Measurements from ENCODE around the gene VAMP2.

DNA sequence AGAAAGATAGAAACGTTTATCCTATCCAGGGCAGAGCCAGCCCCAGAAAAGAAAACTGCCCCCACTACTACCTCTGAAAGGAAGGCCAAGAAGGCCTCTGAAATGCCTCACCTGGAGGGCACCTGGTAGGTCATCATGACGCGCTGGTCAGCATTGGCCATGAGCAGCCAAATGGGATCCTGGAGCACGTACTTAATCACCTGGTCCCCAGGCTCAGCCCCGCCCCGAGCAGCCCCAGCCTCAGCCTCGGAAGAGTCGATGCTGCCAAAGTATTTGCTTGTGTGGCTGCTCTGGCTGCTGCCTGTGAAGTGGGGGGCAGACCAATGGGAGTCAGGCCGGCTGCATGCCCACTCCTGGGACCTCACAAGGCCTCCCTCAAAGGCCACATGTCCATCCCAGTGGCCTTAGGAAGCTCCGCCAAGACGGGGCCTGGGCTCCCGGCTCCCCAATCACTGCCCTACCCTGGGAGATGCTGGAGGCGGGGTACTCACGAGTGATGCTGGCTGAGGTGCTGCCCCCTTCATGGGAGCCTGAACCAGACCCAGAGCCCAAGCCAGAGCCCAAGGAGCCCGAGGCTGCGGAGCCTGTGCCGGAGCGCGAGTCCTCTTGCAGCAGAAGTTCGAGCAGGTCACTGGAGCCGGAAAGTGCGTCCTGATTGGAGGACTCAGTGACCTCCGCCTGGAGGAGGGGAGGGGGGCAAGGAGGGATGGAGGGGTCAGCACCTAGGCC is 20.4 kb downstream of the VAMP2 start:
- no peak for TF ChIP-seq ZBTB7A (IDR thresholded peaks at IDR 0.05; ENCODE audit: borderline replicate concordance, control insufficient read depth, low read depth, low read length)
- TF ChIP-seq, protein P1, sequence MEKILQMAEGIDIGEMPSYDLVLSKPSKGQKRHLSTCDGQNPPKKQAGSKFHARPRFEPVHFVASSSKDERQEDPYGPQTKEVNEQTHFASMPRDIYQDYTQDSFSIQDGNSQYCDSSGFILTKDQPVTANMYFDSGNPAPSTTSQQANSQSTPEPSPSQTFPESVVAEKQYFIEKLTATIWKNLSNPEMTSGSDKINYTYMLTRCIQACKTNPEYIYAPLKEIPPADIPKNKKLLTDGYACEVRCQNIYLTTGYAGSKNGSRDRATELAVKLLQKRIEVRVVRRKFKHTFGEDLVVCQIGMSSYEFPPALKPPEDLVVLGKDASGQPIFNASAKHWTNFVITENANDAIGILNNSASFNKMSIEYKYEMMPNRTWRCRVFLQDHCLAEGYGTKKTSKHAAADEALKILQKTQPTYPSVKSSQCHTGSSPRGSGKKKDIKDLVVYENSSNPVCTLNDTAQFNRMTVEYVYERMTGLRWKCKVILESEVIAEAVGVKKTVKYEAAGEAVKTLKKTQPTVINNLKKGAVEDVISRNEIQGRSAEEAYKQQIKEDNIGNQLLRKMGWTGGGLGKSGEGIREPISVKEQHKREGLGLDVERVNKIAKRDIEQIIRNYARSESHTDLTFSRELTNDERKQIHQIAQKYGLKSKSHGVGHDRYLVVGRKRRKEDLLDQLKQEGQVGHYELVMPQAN (IDR thresholded peaks at IDR 0.05; ENCODE audit: borderline replicate concordance) = no peak
- TF ChIP-seq, protein P2, sequence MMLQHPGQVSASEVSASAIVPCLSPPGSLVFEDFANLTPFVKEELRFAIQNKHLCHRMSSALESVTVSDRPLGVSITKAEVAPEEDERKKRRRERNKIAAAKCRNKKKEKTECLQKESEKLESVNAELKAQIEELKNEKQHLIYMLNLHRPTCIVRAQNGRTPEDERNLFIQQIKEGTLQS (IDR thresholded peaks at IDR 0.05) = no peak
- TF ChIP-seq, protein P2 (CRISPR knock-in tag; conservative IDR thresholded peaks at IDR 0.05) = no peak
- no peak for TF ChIP-seq SMC3 (conservative IDR thresholded peaks at IDR 0.05; ENCODE audit: insufficient read depth, low read depth, low read length)
- no peak for TF ChIP-seq GABPA (tag; conservative IDR thresholded peaks at IDR 0.05; ENCODE audit: low read depth)
- no peak for TF ChIP-seq KLF13 (tag; IDR thresholded peaks at IDR 0.05; ENCODE audit: borderline replicate concordance, low read depth)
- TF ChIP-seq ATF7 (IDR thresholded peaks at IDR 0.05) = no peak
- TF ChIP-seq NFYB (IDR thresholded peaks at IDR 0.05; ENCODE audit: extremely low read depth, insufficient read length) = no peak
- TF ChIP-seq HDGF (IDR thresholded peaks at IDR 0.05) = no peak
- TF ChIP-seq ZNF274 (IDR thresholded peaks at IDR 0.05; ENCODE audit: borderline replicate concordance, low read depth, low read length) = no peak
- TF ChIP-seq POLR2A (conservative IDR thresholded peaks at IDR 0.05) = no peak
- no peak for TF ChIP-seq NFE2L1 (tag; IDR thresholded peaks at IDR 0.05; ENCODE audit: borderline replicate concordance, low read depth)
- TF ChIP-seq EZH2 (IDR thresholded peaks at IDR 0.05; ENCODE audit: borderline replicate concordance, low read depth, low read length) = no peak
- TF ChIP-seq RCOR1 (IDR thresholded peaks at IDR 0.05; ENCODE audit: borderline replicate concordance in 1 of 2, low read depth in 2 of 2, low read length in 2 of 2) = no peak
